Dermis microvascular lymphatic vessel endothelial cell (primary cell): ENCODE results near the gene TFB2M. TPM values are rescaled to one million over a fixed set of nuclear protein-coding genes. Genes with fewer than 3 reads are reported as not detected.

Experiments
- DNase-seq, 2 donors: peaks; one replicate each; pipeline versions ENCODE4 v3.0.0 to v3.0.0-alpha.2; 2010; ENCODE audit warnings: low read depth in 2 of 2
- total RNA-seq: library from RNA; depleted of rRNA; stranded (reverse); fragments of >200 nt; gene quantifications from 2 replicates; pipeline ENCODE4 v1.2.1, GENCODE V29; 2014

TFB2M gene
- total RNA-seq, 1 donor from 2014 or later: 14.6 TPM

DNA sequence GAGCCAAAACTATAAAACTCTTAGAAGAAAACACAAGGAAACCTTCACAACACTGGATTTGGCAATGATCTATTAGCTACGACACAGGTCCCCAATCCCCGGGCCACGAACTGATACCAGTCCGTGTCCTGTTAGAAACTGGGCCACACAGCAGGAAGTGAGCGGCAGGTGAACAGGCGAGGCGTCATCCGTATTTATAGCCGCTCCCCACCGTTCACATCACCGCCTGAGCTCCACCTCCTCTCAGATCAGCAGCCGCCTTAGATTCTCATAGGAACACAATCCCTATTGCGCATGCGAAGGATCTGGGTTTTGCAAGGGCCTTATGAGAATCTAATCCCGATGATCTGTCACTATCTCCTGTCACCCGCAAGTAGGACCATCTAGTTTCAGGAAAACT is 11.9 kb downstream of the TFB2M start:
- no peak for DNase-seq

DNA sequence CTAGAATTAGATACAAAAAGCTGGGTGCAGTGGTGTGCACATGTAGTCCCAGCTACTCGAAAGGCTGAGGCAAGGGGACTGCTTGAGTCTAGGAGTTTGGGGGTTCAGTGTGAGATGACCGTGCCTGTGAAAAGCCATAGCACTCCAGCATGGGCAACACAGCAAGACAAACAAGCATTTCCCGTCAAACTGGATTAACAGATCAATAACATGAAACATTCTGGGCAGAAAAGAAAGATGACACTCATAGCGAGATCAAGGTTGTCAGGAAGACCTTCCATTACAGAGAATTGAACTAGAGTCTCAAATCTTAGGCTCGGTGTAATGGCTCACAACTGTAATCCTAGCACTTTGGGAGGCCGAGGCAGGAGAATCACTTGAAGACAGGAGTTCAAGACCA is 14.0 kb downstream of the TFB2M start:
- no peak for DNase-seq

DNA sequence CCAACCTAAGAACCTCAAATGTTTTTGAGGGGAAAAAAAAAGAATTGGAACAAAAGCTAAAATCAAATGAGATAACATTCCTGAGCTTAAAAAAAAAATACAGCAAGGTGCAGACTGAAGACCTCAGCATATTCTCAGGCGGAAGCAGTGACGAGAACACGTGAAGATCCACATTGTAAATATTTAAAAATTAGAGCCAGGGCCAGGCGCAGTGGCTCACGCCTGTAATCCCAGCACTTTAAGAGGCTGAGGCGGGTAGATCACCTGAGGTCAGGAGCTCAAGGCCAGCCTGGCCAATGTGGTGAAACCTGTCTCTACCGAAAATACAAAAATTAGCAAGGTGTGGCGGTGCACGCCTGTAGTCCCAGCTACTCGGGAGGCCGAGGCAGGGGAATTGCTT is 15.7 kb downstream of the TFB2M start:
- DNase-seq: no peak

DNA sequence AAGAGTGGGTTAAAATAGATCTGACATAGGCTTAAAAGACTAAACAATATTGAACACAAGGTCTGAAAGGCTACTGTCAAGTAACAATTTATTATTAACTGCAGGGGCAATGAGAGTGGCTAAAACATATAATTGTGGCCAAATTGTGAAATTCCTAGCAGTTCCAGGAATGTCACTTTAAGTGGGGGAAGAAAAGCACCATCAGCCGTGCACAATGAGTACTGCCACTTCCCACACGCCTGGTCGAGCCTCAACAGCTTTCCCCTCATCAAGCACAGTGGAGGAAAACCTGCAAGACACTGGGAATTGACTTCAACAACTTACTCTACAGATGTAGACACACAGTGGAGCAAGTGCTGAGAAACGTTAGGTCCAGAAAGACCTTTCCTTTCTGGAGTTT is 16.4 kb downstream of the TFB2M start:
- no peak for DNase-seq

DNA sequence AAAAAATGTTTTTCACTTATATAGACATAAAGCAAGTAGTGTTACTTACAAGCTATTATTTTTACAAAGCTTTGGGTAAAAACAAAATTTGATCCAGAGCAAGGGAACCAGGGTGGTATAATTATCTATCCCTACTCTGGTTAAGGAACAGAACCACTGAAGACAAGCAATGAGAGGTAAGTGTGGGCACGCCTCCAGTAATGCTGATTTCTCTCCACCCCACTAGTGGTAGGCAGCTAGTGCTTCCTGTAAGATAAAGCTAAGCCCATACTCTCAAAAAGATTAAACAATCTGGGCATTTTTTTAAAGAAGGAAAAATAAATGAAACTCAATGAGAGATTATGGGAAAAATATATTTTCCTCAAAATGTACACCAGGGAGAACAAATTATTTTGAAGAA is 22.1 kb downstream of the TFB2M start:
- no peak for DNase-seq

DNA sequence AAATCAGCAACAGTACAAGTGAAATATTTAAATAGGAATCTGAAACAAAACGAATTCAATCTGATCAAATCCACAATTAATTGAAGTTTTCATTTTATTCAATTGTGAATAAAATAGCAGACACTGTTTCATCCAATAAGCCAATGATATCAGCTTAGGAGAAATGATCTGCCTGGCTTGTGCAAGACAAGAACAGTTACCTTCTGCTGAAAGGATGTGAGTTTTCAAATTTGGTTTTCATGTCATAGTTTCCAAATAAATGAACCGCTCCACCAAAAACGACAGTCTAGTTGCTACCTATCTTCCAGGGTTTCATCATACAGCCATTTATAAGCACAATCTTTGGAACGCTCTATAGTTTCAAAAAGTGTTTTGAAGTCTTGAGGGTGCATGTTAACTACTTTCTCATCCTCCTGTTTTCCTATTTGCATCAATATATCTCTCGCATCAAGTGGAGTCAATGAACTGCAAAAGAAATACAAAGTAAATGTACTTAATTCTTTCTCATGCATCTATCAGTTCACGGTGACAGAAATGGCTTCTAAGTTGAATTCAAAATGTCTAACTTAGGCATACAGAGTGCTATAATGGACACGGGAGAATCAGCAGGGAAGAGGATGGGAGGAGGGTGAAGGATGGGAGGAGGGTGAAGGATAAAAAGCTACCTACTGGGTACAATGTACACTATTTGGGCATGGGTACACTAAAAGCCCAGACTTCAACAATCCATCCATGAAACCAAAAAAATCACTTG is 25.1 kb downstream of the TFB2M start:
- no peak for DNase-seq

DNA sequence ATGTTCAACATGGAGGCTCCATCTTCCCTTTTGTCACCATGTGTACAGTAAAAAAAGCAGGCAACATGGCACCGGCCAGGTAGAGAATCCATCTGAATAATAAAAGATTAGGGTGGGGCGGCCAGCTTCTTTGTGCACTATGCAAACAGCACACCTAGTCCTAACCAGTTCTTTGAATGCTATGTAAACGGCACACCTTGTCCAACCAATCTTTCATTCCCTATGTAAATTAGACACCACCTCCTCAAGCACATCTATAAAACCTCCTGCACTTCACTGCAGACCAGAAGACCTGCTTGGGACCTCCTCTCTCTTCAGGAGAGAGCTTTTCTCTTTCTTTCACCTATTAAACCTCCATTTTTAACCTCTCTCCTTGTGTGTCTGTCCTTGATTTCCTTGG is 28.2 kb downstream of the TFB2M start:
- no peak for DNase-seq

DNA sequence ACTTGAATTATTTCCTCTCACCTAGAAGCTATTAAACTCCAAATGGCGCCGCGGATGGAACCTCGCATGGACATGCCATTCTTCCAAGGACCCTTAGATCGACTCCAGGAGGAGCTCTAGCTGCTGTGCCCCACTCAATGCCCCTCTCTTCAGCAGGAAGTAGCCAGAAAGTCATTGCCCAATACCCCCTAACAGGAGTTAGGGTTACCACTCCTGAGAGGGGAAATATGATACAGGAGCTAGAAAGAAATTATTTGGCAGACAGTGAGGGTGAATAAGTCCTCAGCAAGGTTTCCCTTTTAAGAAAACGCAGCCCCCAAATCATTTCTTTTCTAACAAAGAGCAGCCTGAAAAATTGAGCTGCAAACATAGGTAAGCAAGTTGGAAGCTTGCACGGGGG is 28.6 kb downstream of the TFB2M start:
- DNase-seq: no peak

DNA sequence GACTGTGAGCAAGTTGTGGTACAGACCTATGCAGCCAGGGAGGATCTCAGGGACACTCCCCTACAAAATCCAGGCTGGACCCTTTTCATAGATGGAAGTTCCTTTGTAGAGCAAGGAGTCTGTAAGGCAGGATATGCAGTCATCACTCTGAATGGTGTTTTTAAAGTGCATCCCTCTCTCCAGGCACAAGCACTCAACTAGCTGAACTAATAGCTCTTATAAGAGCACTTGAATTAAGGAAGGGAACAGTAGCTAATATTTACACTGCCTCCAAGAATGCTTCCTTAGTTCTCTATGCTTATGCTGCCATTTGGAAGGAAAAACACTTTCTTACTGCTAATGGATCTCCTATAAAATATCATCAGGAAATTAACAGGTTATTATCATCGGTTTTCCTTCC is 31.9 kb downstream of the TFB2M start:
- DNase-seq: no peak

DNA sequence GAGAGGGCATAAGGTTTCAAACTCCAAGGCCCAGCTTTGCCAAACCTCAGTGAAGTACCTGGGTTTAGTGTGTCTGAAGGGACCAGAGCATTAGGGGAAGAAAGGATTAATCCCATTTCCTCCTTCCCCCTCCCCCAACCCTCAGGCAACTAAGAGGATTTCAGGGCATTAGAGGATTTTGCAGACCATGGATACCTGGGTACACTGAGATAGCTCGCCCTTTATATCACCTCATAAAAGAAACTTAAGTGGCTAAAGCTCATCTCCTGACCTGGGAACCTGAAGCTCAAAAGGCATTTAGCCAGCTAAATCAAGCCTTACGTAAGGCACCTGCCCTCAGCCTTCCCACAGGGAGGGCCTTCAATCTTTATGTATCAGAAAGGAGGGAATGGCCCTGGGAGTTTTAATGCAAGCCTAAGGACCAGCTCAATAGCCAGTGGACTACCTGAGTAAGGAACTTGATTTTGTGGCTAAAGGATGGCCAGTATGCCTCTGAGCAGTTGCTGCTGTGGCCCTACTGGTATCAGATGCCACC is 32.6 kb downstream of the TFB2M start:
- no peak for DNase-seq

DNA sequence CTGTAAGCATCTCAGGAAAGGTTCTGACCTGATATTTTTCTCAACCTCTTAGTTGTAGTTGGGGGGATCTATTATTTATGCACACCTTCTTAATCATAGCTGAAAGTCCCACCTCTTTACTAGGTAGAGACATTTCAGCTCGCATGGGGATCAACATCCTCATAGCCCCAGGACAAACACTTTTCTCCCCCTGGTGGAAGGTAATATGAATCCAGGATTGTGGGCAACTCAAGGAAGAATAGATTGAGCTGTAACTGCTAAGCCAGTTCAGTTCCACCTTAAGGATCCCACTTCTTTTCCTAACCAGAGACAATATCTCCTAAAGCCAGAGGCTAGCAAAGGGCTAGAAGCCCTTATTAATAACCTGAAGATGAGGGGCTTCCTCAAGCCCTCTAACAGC is 33.5 kb downstream of the TFB2M start:
- no peak for DNase-seq

DNA sequence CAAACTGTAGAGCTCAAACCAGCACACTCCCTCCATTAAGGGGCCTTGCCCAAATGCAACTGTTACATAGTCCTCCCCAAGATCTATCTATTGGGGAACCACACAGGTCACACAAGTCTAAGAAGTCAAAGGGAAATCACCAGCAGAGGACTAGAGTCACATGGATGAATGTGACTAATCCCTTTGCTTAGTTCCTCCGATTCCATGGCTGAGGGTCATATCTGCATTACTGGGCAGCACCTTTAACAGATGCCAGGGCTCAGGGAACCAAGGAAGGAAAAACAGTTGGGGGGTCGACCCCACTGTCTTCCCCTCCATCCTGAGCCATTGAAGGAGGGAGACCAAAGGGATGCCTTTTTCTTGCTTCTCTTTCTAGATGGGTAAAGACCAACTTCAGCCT is 35.6 kb downstream of the TFB2M start:
- no peak for DNase-seq

DNA sequence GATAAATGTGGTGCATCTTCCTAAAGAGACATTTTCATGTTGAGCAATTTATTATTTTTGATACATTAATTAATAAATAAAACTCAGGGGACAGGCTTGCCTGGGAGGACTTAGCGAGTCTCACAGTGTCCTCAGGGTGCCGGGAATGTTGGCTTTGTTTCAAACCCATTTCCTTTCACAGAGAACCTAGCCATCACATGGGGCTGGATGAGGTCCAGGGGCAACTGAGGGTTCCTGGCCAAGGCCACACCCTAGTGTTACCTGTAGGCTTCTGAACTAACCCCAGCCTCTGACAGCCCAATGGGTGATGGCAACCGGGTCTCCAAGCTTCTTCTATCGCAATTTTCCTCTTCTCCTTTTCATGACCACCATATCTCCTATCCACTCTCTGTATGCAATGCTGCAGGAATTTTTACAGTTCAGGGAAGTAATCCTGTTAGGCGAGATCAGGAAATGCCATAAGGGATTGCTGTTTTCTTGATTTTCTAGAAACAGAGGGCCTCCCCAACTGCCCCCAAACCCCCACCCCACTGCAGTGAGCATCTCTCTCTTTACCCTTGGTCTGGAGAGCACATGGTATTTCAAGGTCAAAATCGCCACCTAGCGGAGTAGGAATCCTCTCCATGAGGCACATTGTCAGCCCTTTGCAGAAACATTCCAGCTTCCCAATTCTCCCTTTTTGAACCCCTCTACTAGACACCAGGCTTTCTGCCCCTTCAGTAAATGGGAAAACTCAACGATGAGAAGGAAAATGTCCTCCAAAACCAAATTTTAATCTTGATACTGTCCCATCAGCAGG is 36.9 kb downstream of the TFB2M start:
- no peak for DNase-seq

DNA sequence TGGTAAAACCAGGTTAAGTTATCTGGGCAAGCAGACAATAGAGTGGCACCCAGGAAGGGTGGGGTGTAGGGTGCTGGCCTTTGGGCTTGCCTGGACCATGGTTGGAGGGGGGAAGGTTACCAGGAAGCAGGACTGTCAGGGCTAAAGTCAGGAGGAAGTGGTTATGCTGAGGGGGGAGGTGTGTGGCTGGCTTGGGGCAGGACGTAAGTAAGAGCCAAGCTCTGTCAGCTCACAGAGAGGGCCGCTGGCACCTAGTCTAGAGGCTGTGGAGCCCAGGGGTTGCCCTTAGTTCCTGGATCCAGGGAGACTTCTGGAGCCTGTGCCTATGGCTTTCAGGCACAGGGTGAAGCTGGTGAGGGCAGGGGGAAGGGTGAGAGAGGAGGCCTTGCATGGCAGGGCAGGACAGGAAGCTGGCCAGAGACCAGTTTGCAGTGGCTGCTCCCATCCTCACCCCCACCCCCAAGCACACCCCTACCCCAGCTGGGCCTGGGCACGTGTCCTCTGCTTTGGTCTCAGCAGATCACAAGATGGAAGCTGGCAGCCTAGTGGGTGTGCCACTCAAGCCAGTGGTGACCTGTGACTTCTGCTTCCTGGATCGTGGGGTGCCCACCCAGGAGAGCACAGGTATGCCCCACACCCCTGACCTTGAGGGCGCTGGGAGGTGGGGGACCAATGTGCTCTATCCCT is 38.5 kb downstream of the TFB2M start:
- DNase-seq: no peak

DNA sequence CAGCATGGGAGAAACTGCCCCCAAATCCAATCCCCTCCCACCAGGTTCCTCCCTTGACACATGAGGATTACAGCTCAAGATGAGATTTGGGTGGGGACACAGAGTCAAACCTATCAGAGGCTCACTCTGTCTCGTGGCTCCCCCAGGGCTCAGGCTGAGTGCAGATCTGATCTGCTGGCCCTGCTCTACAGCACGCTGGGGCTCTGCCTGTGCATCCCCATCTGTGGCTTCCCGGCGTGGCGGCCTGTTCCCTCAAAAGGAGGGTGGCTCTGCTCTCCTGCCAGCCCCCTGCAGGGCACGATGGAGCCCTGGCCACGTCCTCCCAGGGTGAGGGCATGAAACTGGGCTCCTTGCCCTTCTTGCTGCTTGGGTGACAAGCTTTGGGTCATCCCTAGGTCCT is 39.1 kb downstream of the TFB2M start:
- no peak for DNase-seq

DNA sequence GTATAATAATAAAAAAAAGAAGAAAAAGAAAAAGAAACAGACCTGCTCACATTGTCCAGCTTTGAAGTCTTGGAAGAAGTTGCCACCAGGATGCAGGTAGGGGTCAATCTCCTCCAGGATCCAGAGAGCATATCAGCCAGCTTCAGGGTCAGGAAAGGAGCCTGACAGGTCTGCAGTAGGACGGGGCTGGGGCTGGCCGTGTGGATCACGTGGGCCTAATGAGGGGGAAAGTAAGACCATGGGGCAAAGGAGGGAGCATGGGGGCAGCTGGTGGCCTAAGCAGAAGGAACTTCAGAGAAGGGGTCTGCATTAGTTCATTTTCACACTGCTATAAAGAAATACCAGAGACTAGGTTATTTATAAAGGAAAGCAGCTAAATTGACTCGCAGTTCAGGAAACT is 39.7 kb downstream of the TFB2M start:
- no peak for DNase-seq

DNA sequence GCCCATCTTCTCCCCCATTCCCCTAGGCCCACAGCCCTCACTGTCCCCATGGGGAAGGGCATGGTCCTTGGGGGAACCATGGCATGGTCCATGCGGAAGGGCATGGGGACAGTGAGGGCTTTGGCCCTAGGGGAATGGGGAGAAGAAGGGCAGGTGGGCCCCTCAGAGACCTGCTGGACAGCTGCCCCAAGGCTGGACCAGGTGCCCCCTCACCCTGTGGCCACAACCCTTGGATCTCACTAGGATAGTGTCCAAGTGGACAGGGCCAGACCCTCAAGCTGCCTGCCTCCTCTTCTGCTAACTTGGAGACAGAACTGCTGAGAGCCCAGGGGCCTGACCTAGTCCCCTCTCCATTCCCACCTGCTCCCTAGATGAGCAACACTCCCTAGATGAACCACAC is 46.5 kb downstream of the TFB2M start:
- no peak for DNase-seq

DNA sequence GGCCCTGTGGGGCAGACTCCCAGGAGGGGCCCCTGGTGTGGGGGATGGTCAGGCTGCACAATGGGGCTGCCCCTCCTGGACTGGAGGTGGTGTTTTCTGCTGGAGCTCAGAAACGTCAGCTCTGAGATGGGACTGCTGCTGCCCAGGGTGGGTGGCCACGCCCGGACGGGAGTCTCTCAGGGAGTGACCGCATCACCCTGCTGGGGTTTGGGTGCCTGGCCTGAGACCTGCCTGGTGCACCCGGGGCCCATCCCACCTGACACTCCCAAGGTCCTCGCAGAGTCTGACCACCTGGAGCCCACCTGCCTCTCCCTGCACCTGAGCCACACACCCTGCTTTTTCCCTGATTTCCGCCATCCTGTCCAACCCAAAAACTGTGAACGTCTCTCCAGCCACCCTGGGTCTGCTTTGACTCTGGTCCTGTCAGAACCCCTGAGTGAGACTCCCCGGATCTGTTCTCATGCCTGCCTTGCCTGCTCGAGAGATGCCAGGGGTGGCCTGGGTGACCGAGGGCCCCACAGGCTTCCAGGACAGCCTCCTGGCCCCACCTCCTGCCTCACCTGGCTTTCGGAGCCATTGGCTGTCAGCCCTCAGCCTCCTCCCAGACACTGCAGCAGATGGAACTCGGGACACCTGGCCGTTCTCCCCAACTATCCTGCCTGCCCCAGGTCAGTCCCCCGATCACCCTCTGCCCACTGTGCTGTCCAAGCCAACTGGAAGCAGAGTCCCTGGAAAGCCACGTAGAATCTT is 47.4 kb downstream of the TFB2M start:
- DNase-seq: no peak

DNA sequence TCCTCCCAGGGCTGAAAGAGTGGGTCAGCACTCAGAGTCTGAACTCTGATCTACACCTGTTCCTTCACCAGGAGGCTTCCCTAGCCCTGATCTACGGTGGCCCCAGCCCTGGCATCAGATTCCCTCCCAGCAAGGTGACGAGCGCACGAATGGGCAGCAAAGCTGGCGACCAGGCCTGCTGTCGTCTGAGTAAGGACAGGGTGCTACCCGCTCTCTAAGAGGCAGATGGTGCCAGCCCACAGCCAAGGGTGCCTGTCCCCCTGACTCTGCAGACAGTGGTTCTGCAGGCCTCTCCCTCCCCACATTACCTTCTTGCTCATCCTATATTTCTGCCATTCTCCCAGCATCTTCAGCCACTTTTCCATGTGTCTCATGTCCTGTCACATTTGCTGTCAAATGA is 48.7 kb downstream of the TFB2M start:
- DNase-seq: no peak

DNA sequence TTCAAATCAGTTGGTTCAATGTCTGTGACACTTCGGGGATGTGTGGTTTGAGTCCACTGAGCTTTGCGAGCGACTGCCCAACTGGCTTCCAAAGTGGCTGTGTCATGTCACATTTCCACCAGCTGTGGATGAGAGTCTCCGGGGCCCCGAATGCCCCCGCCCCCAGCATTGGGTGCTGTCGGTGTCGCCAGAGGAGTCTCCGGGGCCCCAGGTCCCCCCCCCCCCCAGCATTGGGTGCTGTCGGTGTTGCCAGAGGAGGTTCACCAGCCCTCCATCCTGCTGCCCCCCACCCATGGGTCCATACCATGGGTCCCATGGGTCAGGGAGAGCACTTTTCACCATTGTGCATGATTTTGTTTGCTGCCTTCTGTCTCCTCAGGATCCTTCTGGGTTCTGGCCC is 49.9 kb downstream of the TFB2M start:
- no peak for DNase-seq

DNA sequence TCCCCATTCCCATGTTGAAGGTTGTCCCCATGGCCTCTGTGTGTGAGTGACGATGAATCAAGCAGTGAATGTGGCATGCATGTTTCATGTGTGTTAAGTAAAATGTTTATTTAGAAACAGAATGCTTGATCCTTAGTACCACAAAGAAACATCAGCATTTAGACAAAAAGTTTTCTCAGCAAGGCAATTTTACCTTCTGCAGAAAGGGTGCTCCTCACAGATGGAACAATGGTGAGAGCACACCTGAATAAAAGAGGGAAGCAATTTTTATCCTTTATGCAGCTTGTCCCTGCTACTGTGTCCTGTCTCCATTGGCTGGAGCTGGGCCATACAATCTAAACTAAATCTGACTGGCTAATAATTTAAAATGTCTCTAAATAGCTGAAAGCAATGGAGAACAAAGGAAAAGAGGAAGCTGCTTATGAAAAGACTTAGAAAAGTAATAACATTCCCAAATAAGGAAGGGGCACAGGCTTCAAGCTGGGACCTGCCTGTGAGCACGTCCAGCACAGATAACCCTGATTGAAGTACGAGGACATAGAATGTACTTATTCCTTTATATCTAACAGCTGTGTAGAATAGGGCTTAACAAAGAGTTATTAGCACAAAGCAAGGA is 50.6 kb downstream of the TFB2M start:
- no peak for DNase-seq
